ENCODE results near the gene TM4SF1. TPM values are rescaled to one million over a fixed set of nuclear protein-coding genes. Genes with fewer than 3 reads are reported as not detected.

The TM4SF1 gene
- total and polyA plus RNA-seq, 2 donors (not counting 1 experiment from before 2014, with no cell fraction given): not detected

- TF ChIP-seq, protein P1, sequence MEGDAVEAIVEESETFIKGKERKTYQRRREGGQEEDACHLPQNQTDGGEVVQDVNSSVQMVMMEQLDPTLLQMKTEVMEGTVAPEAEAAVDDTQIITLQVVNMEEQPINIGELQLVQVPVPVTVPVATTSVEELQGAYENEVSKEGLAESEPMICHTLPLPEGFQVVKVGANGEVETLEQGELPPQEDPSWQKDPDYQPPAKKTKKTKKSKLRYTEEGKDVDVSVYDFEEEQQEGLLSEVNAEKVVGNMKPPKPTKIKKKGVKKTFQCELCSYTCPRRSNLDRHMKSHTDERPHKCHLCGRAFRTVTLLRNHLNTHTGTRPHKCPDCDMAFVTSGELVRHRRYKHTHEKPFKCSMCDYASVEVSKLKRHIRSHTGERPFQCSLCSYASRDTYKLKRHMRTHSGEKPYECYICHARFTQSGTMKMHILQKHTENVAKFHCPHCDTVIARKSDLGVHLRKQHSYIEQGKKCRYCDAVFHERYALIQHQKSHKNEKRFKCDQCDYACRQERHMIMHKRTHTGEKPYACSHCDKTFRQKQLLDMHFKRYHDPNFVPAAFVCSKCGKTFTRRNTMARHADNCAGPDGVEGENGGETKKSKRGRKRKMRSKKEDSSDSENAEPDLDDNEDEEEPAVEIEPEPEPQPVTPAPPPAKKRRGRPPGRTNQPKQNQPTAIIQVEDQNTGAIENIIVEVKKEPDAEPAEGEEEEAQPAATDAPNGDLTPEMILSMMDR (IDR thresholded peaks at IDR 0.05): no peak
- TF ChIP-seq EZH2 (IDR thresholded peaks at IDR 0.05; ENCODE audit: borderline replicate concordance, insufficient read depth, low read depth, low read length, poor library complexity, severe bottlenecking): no peak
- Histone ChIP-seq H3K4me2 (replicated peaks; ENCODE audit: low read depth, low read length, poor library complexity, severe bottlenecking) (no peak overlapping the region), H4K20me1 (ENCODE audit: control insufficient read depth, insufficient read depth, low read length, poor library complexity, severe bottlenecking) (no peaks in the 10 kb centered on the region), H3K79me2 (ENCODE audit: control insufficient read depth, insufficient read depth, low read length) (no peaks in the 10 kb centered on the region), H3K27me3 (replicated peaks in 1 of 4; ENCODE audit: control extremely low read depth in 1 of 4, control insufficient read depth in 3 of 4, insufficient read depth in 4 of 4, low read length in 3 of 4) (no peaks in the 10 kb centered on the region), H3K4me3 (ENCODE audit: control extremely low read depth in 1 of 5, extremely low read depth in 1 of 5, insufficient read depth in 1 of 5, low read depth in 2 of 5, low read length in 4 of 5) (no peak overlapping the region), H3K4me1 (ENCODE audit: control insufficient read depth in 2 of 2, insufficient read depth in 2 of 2, low read length in 2 of 2) (no peaks in the 10 kb centered on the region), H3K9ac (ENCODE audit: low read length) (no peak overlapping the region), H2AFZ (ENCODE audit: insufficient read depth, low read depth, low read length, poor library complexity, severe bottlenecking) (no peak overlapping the region), H3K9me3 (ENCODE audit: control extremely low read depth in 1 of 3, control insufficient read depth in 2 of 3, insufficient read depth in 1 of 3, low read length in 2 of 3) (no peaks in the 10 kb centered on the region), H3K27ac (ENCODE audit: low read length in 2 of 2) (no peak overlapping the region), H3K36me3 (replicated peaks in 1 of 2; ENCODE audit: control extremely low read depth in 1 of 2, control insufficient read depth in 1 of 2, extremely low read depth in 1 of 2, insufficient read depth in 2 of 2, low read length in 1 of 2) (no peaks in the 10 kb centered on the region)
- H3K27me3 Mint-ChIP-seq: peaks cover 23% of the 10 kb centered on the region
- no peak overlapping the region for H3K27ac Mint-ChIP-seq
- no peak overlapping the region for H3K4me3 Mint-ChIP-seq
- no peaks in the 10 kb centered on the region for H3K9me3 Mint-ChIP-seq (ENCODE audit: insufficient read depth)
- intact Hi-C loops (cut with micrococcal nuclease): no loop called here
- no peak for DNase-seq
- 94% methylated on average over 2 of the region's 2 CpGs for WGBS (ENCODE audit: insufficient coverage)
- ChIA-PET POLR2A (no interaction called here), CTCF (no interaction called here)
- ATAC-seq (ENCODE audit: low read depth): no peak
- H3K4me1 Mint-ChIP-seq: no peaks in the 10 kb centered on the region
Observed at GRCh38 chr3:149426325-149426724, 48.9 kb upstream of the TM4SF1 start.

DNA sequence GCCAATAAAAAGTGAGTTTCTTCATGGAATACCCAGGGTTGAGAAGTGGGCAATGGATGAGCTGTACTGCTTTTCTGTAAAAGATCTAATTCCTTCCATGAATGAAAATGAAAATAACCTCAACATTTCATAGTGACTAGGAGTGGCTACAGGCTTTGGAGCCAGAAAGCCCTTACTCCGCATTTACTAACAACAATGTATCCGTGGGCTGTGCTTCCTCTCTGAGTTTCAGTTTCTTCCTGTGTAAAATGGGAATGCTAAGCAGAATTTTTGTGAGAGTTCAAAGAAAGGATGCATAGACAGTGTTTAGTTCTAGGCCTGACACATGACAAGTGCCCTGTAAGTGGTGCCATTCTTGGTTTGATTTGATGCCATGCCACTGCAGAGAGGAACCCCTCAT lies 47.5 kb upstream of the TM4SF1 start:
- no peaks in the 10 kb centered on the region for H3K27me3 ChIP-seq (replicated peaks in 1 of 4; ENCODE audit: control extremely low read depth in 1 of 4, control insufficient read depth in 3 of 4, insufficient read depth in 4 of 4, low read length in 3 of 4)
- intact Hi-C loops (cut with micrococcal nuclease): no loop called here
- no peak overlapping the region for H3K4me2 ChIP-seq (replicated peaks; ENCODE audit: low read depth, low read length, poor library complexity, severe bottlenecking)
- H3K27ac ChIP-seq (ENCODE audit: low read length in 2 of 2): no peak overlapping the region
- H3K9me3 ChIP-seq (ENCODE audit: control extremely low read depth in 1 of 3, control insufficient read depth in 2 of 3, insufficient read depth in 1 of 3, low read length in 2 of 3): no peaks in the 10 kb centered on the region
- H3K27ac Mint-ChIP-seq: no peak overlapping the region
- H4K20me1 ChIP-seq (ENCODE audit: control insufficient read depth, insufficient read depth, low read length, poor library complexity, severe bottlenecking): no peaks in the 10 kb centered on the region
- no peak overlapping the region for H3K4me3 ChIP-seq (ENCODE audit: control extremely low read depth in 1 of 5, extremely low read depth in 1 of 5, insufficient read depth in 1 of 5, low read depth in 2 of 5, low read length in 4 of 5)
- ChIA-PET POLR2A (no interaction called here), CTCF (no interaction called here)
- H3K9me3 Mint-ChIP-seq (ENCODE audit: insufficient read depth): no peaks in the 10 kb centered on the region
- no peaks in the 10 kb centered on the region for H3K4me1 ChIP-seq (ENCODE audit: control insufficient read depth in 2 of 2, insufficient read depth in 2 of 2, low read length in 2 of 2)
- WGBS (ENCODE audit: insufficient coverage): no CpG with 5 or more reads among the region's 2 CpGs
- H3K4me3 Mint-ChIP-seq: no peak overlapping the region
- peaks cover 23% of the 10 kb centered on the region for H3K27me3 Mint-ChIP-seq
- H3K9ac ChIP-seq (ENCODE audit: low read length): no peak overlapping the region
- H3K79me2 ChIP-seq (ENCODE audit: control insufficient read depth, insufficient read depth, low read length): no peaks in the 10 kb centered on the region
- no peak overlapping the region for H2AFZ ChIP-seq (ENCODE audit: insufficient read depth, low read depth, low read length, poor library complexity, severe bottlenecking)
- no peaks in the 10 kb centered on the region for H3K36me3 ChIP-seq (replicated peaks in 1 of 2; ENCODE audit: control extremely low read depth in 1 of 2, control insufficient read depth in 1 of 2, extremely low read depth in 1 of 2, insufficient read depth in 2 of 2, low read length in 1 of 2)
- no peaks in the 10 kb centered on the region for H3K4me1 Mint-ChIP-seq
- DNase-seq (no peak), ATAC-seq (ENCODE audit: low read depth) (no peak)
- TF ChIP-seq, protein P1 (IDR thresholded peaks at IDR 0.05): no peak
- TF ChIP-seq EZH2 (IDR thresholded peaks at IDR 0.05; ENCODE audit: borderline replicate concordance, insufficient read depth, low read depth, low read length, poor library complexity, severe bottlenecking): no peak

Measured in B cell (primary cell).